ENCODE measurements around the gene ARL6IP6. TPM values are rescaled to one million over a fixed set of nuclear protein-coding genes. Genes with fewer than 3 reads are reported as not detected.
A peak's percentile ranks its signal among the peaks of the same experiment; 100 is the strongest.

ARL6IP6 gene
- polyA plus RNA-seq, result 22.6 TPM
- long read RNA-seq, donor 1, transcript ARL6IP6-201 (4 exons, 2,805 nt), result major isoform, 10 of 10 reads
- long read RNA-seq, donor 1, partial matches to known transcripts, result 0 of 10 reads
- long read RNA-seq, donor 1, other reads (novel, unspliced or antisense), result 0 of 10 reads
- long read RNA-seq, donor 2, transcript ARL6IP6-201 (4 exons, 2,805 nt), result major isoform, 11 of 19 reads
- long read RNA-seq, donor 2, partial matches to known transcripts, result 8 of 19 reads
- long read RNA-seq, donor 2, other reads (novel, unspliced or antisense), result 0 of 19 reads
- long read RNA-seq, donor 3, result 0 reads
- long read RNA-seq, donor 4, result 0 reads
- long read RNA-seq, donor 5, transcript ARL6IP6-201 (4 exons, 2,805 nt), result major isoform, 10 of 11 reads
- long read RNA-seq, donor 5, partial matches to known transcripts, result 0 of 11 reads
- long read RNA-seq, donor 5, other reads (novel, unspliced or antisense), result 0 of 11 reads
- long read RNA-seq, donor 6, transcript ARL6IP6-201 (4 exons, 2,805 nt), result major isoform, 6 of 7 reads
- long read RNA-seq, donor 6, partial matches to known transcripts, result 0 of 7 reads
- long read RNA-seq, donor 6, other reads (novel, unspliced or antisense), result 0 of 7 reads
- long read RNA-seq, donor 7, transcript ARL6IP6-201 (4 exons, 2,805 nt), result major isoform, 7 of 8 reads
- long read RNA-seq, donor 7, partial matches to known transcripts, result 0 of 8 reads
- long read RNA-seq, donor 7, other reads (novel, unspliced or antisense), result 0 of 8 reads
- long read RNA-seq, donor 8, transcript ARL6IP6-201 (4 exons, 2,805 nt), result major isoform, 8 of 8 reads
- long read RNA-seq, donor 8, partial matches to known transcripts, result 0 of 8 reads
- long read RNA-seq, donor 8, other reads (novel, unspliced or antisense), result 0 of 8 reads
- long read RNA-seq, donor 9, transcript ARL6IP6-201 (4 exons, 2,805 nt), result major isoform, 7 of 7 reads
- long read RNA-seq, donor 9, partial matches to known transcripts, result 0 of 7 reads
- long read RNA-seq, donor 9, other reads (novel, unspliced or antisense), result 0 of 7 reads
- long read RNA-seq, donor 10, transcript ARL6IP6-201 (4 exons, 2,805 nt), result major isoform, 8 of 8 reads
- long read RNA-seq, donor 10, partial matches to known transcripts, result 0 of 8 reads
- long read RNA-seq, donor 10, other reads (novel, unspliced or antisense), result 0 of 8 reads
- long read RNA-seq, donor 11, transcript ARL6IP6-201 (4 exons, 2,805 nt), result major isoform, 9 of 10 reads
- long read RNA-seq, donor 11, partial matches to known transcripts, result 0 of 10 reads
- long read RNA-seq, donor 11, other reads (novel, unspliced or antisense), result 0 of 10 reads

- H3K27ac ChIP-seq (ENCODE audit: low read length), result peak within 1 kb of the TSS; percentile 100
- no CpG with 5 or more reads among the region's 87 CpGs for WGBS (ENCODE audit: insufficient coverage, low lambda C conversion rate)
- peak; percentile 89 to 99 for DNase-seq
Observed at GRCh38 chr2:152718076-152718908, at the start of gene ARL6IP6. Gene ARL6IP6 (plus strand): TSS chr2:152718620. CDS start chr2:152718625, 5 bp downstream.

DNA sequence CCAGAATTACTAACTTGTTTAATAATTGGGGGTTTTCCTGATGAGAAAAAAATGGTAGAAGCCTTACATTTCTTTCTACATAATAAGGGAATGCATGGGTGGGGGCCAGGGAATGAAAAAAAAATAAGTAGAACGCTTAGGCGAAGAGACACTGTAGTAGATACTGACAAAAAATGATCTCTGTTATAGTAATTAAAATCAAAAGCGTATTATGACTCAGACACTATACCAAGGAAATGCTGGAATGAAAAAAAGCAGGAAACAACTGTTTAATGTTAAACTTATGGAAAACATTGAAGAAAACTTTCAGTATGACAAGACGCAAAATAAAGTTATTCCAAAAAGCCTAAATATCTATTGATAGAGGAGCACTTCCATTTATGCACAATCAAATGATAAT lies 44.1 kb upstream of the ARL6IP6 start:
- DNase-seq, result no peak
- Histone ChIP-seq H3K4me1 (ENCODE audit: control insufficient read depth, insufficient read depth, low read length) (no peaks in the 10 kb centered on the region), H3K9me3 (ENCODE audit: control insufficient read depth, low read depth, low read length) (no peaks in the 10 kb centered on the region), H3K4me3 (ENCODE audit: low read length) (no peak overlapping the region), H3K27me3 (ENCODE audit: control insufficient read depth, insufficient read depth, low read length) (no peaks in the 10 kb centered on the region), H3K36me3 (ENCODE audit: control insufficient read depth, insufficient read depth, low read length) (peaks cover 41% of the 10 kb centered on the region), H3K27ac (ENCODE audit: low read length) (no peak overlapping the region)
- WGBS (ENCODE audit: insufficient coverage, low lambda C conversion rate), result 100% methylated on average over 3 of the region's 4 CpGs

More at GRCh38 chr2:152718076-152718908, at the start of gene ARL6IP6:
- no peaks in the 10 kb centered on the region for H3K27me3 ChIP-seq (ENCODE audit: control insufficient read depth, insufficient read depth, low read length)
- peaks cover 6% of the 10 kb centered on the region for H3K4me1 ChIP-seq (ENCODE audit: control insufficient read depth, insufficient read depth, low read length)
- H3K36me3 ChIP-seq (ENCODE audit: control insufficient read depth, insufficient read depth, low read length), result peaks cover 8% of the 10 kb centered on the region
- no peaks in the 10 kb centered on the region for H3K9me3 ChIP-seq (ENCODE audit: control insufficient read depth, low read depth, low read length)
- H3K4me3 ChIP-seq (ENCODE audit: low read length), result peak within 1 kb of the TSS; percentile 97

DNA sequence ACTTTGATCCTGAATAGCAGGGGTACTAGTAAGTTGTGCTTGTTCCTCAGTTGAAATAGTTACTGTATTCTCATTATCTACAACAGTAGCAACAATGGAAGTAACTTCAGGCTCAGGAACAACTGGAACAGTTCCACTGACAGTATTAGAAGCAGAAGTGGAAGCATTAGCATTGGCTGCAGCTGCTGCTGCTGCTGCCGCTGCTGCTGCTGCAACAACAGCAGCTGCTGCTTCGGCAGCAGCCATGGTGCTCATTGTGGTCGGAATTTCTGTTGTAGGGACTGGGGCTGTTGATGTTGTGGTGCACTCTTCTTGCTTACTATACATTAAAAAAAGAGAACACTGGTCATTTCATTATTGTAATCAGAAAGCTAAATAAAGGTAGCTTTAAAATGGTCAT lies 42.0 kb upstream of the ARL6IP6 start:
- Histone ChIP-seq H3K36me3 (ENCODE audit: control insufficient read depth, insufficient read depth, low read length) (peaks cover 42% of the 10 kb centered on the region), H3K27ac (ENCODE audit: low read length) (no peak overlapping the region), H3K4me3 (ENCODE audit: low read length) (no peak overlapping the region), H3K27me3 (ENCODE audit: control insufficient read depth, insufficient read depth, low read length) (no peaks in the 10 kb centered on the region), H3K9me3 (ENCODE audit: control insufficient read depth, low read depth, low read length) (no peaks in the 10 kb centered on the region), H3K4me1 (ENCODE audit: control insufficient read depth, insufficient read depth, low read length) (no peaks in the 10 kb centered on the region)
- WGBS (ENCODE audit: insufficient coverage, low lambda C conversion rate), result no CpG with 5 or more reads among the region's 3 CpGs
- DNase-seq, result no peak

- Histone ChIP-seq H3K9me3 (ENCODE audit: control insufficient read depth, low read depth, low read length) (no peaks in the 10 kb centered on the region), H3K36me3 (ENCODE audit: control insufficient read depth, insufficient read depth, low read length) (peaks cover 41% of the 10 kb centered on the region), H3K4me3 (ENCODE audit: low read length) (no peak overlapping the region), H3K27me3 (ENCODE audit: control insufficient read depth, insufficient read depth, low read length) (no peaks in the 10 kb centered on the region), H3K27ac (ENCODE audit: low read length) (no peak overlapping the region), H3K4me1 (ENCODE audit: control insufficient read depth, insufficient read depth, low read length) (no peaks in the 10 kb centered on the region)
- no peak for DNase-seq
- WGBS (ENCODE audit: insufficient coverage, low lambda C conversion rate), result 94% methylated on average over 2 of the region's 2 CpGs
Observed at GRCh38 chr2:152678808-152679207, 39.6 kb upstream of the ARL6IP6 start.

DNA sequence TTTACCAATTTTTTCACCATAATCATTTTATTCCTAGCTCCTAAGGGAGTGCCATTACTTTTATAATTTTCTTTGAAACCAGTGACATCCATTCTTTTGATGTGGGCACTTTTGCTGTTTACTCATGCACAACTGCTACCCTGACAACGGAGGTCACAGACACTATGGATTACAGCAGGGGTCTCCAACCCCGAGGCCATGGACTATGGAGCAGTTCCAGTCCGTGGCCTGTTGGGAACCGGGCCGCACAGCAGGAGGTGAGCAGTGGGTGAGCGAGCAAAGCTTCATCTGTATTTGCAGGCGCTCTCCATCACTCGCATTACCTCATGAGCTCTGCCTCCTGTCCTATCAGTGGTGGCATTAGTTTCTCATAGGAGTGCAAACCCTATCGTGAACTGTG lies 35.8 kb upstream of the ARL6IP6 start:
- Histone ChIP-seq H3K4me1 (ENCODE audit: control insufficient read depth, insufficient read depth, low read length) (no peaks in the 10 kb centered on the region), H3K27me3 (ENCODE audit: control insufficient read depth, insufficient read depth, low read length) (no peaks in the 10 kb centered on the region), H3K27ac (ENCODE audit: low read length) (no peak overlapping the region), H3K4me3 (ENCODE audit: low read length) (no peak overlapping the region), H3K9me3 (ENCODE audit: control insufficient read depth, low read depth, low read length) (no peaks in the 10 kb centered on the region), H3K36me3 (ENCODE audit: control insufficient read depth, insufficient read depth, low read length) (peaks cover 20% of the 10 kb centered on the region)
- no CpG with 5 or more reads among the region's 9 CpGs for WGBS (ENCODE audit: insufficient coverage, low lambda C conversion rate)
- no peak for DNase-seq

DNA sequence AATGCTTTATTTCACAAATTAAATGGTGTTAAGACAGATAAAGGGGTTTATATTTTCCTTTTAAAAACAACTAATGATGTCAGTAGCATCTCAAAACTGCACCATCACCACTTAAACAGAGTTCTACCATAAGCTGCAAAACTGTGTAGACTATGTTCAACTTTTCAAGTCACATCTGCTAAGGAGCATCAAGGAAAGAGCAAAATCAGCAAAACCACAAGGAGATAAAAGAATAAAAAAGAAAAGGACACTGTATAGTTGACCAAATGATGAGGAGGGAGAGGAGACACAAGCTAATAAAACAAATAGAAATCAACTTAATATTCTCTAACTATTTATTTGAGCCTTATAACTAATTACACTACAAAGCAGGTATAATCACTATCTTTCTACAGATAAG lies 35.0 kb upstream of the ARL6IP6 start:
- no peak overlapping the region for H3K27ac ChIP-seq (ENCODE audit: low read length)
- peaks cover 23% of the 10 kb centered on the region for H3K36me3 ChIP-seq (ENCODE audit: control insufficient read depth, insufficient read depth, low read length)
- H3K4me1 ChIP-seq (ENCODE audit: control insufficient read depth, insufficient read depth, low read length), result no peaks in the 10 kb centered on the region
- H3K27me3 ChIP-seq (ENCODE audit: control insufficient read depth, insufficient read depth, low read length), result no peaks in the 10 kb centered on the region
- no peak for DNase-seq
- no peak overlapping the region for H3K4me3 ChIP-seq (ENCODE audit: low read length)
- H3K9me3 ChIP-seq (ENCODE audit: control insufficient read depth, low read depth, low read length), result no peaks in the 10 kb centered on the region

GRCh38 chr2:152686321-152686720 lies 32.1 kb upstream of the ARL6IP6 start:
- H3K4me3 ChIP-seq (ENCODE audit: low read length), result no peak overlapping the region
- no peak for DNase-seq
- no peak overlapping the region for H3K27ac ChIP-seq (ENCODE audit: low read length)
- no peaks in the 10 kb centered on the region for H3K27me3 ChIP-seq (ENCODE audit: control insufficient read depth, insufficient read depth, low read length)
- H3K36me3 ChIP-seq (ENCODE audit: control insufficient read depth, insufficient read depth, low read length), result peaks cover 11% of the 10 kb centered on the region
- no peaks in the 10 kb centered on the region for H3K4me1 ChIP-seq (ENCODE audit: control insufficient read depth, insufficient read depth, low read length)
- no peaks in the 10 kb centered on the region for H3K9me3 ChIP-seq (ENCODE audit: control insufficient read depth, low read depth, low read length)

DNA sequence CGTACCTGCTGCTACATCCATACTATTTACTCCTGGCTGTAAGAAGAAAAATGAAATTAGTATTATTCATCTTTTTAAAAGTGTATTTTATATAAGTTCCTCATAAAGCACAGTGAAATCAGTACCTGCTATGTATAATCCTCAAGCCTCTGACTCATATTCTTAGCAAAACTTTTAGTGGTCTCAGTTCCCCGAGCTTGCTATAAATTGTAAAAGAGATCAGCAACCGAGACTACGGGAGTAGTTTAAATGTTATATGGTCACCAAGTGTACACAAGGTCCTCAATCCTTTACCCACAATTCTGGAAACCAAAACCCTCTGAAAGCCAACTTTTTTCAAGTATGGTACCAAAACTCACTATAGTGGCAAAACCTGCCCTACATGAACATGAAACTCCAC lies 25.4 kb upstream of the ARL6IP6 start:
- H3K27ac ChIP-seq (ENCODE audit: low read length), result no peak overlapping the region
- no peaks in the 10 kb centered on the region for H3K4me1 ChIP-seq (ENCODE audit: control insufficient read depth, insufficient read depth, low read length)
- H3K9me3 ChIP-seq (ENCODE audit: control insufficient read depth, low read depth, low read length), result no peaks in the 10 kb centered on the region
- no peak overlapping the region for H3K4me3 ChIP-seq (ENCODE audit: low read length)
- H3K27me3 ChIP-seq (ENCODE audit: control insufficient read depth, insufficient read depth, low read length), result no peaks in the 10 kb centered on the region
- peaks cover 18% of the 10 kb centered on the region for H3K36me3 ChIP-seq (ENCODE audit: control insufficient read depth, insufficient read depth, low read length)
- DNase-seq, result no peak
- no CpG with 5 or more reads among the region's 4 CpGs for WGBS (ENCODE audit: insufficient coverage, low lambda C conversion rate)

DNA sequence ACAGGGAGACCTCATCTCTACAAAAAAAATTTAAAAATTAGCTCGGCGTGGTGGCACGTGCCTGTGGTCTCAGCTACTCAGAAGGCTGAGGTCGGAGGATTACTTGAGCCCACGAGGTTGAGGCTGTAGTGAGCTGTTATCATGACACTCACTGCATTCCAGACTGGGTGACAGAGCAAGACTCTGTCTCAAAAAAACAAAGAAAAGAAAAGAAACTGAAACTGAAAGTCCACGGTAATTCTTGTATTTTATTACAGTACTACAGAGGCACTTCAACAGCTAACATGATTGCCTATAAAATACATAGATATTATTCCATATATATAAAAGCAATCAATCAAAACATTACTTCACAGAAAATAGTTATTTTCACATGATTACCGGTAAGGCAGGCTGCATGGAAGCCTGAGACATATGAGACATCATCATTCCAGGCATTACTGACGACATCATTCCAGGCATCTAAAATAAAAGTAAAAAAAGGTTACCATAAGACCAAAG lies 24.2 kb upstream of the ARL6IP6 start:
- Histone ChIP-seq H3K4me3 (ENCODE audit: low read length) (no peak overlapping the region), H3K27me3 (ENCODE audit: control insufficient read depth, insufficient read depth, low read length) (no peaks in the 10 kb centered on the region), H3K27ac (ENCODE audit: low read length) (peak overlapping the region; percentile 56), H3K9me3 (ENCODE audit: control insufficient read depth, low read depth, low read length) (no peaks in the 10 kb centered on the region), H3K36me3 (ENCODE audit: control insufficient read depth, insufficient read depth, low read length) (peaks cover 17% of the 10 kb centered on the region), H3K4me1 (ENCODE audit: control insufficient read depth, insufficient read depth, low read length) (no peaks in the 10 kb centered on the region)
- DNase-seq, result peak; percentile 35 to 64
- WGBS (ENCODE audit: insufficient coverage, low lambda C conversion rate), result 71% methylated on average over 1 of the region's 8 CpGs
